ENCODE measurements around the gene ARNT2.
"Not testable (repeated sequence)": the region's sequence is repeated elsewhere in the genome, so short reads cannot be mapped to it uniquely, and the experiment has no call there.

The ARNT2 gene

DNA sequence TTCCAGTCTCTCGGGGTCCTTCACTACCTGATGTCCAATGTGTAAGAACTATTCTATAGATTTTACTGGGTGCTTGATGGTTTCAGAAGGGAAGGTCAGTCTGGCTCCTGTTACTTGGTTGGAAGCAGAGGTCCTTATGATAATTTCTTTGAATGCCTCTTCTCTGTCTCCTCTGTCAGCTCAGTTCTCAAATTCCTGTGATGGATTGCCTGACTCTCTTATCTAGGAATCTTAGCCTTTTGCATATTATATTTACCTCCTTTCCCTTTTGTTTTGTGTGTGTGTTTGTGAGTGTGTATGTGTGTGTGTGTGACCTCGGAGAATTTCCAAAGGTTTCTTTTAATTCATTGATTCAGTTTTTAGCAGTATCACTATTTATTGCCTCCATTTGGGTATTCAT is 88.2 kb downstream of the ARNT2 start:
- no peak for DNase-seq (ENCODE audit: low read depth)

DNA sequence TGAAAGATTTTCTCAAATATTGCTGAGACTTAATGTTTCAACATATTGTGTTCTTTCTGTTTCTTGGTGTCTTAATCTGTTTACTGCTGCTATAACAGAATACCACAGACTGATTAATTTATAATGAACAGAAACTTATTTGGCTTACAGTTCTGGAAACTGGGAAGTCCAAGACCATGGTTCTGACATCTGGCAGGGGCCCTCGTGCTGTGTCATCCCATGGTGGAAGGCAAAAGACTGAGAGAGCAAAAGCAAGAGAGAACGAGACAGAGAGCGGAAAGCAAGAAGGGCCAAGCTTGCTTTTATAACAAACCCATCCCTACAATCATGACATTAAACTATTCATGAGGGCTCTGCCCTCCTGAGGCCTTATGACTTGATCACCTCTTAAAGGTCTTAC is 88.7 kb downstream of the ARNT2 start:
- peak; percentile 29 for DNase-seq (ENCODE audit: low read depth)

DNA sequence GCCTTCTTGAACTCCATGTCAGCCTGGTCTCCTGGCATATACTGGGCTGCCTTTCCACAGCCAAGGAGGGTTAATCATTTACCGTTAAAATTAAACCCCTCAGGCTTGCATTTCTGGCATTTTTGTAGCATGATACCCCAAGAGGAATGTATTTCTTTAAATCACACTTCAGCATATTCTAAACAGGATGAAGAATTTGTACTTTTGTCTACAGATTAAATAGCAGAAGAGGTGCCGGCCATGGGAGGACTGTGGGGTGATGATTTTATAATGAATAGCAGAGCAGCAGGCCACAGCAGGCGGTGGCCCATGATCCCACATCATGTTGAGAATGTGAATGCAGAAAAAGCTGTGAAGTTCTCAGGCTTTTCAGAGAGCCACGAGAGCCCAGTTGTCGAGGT is 90.2 kb downstream of the ARNT2 start:
- DNase-seq (ENCODE audit: low read depth), result peak; percentile 70

DNA sequence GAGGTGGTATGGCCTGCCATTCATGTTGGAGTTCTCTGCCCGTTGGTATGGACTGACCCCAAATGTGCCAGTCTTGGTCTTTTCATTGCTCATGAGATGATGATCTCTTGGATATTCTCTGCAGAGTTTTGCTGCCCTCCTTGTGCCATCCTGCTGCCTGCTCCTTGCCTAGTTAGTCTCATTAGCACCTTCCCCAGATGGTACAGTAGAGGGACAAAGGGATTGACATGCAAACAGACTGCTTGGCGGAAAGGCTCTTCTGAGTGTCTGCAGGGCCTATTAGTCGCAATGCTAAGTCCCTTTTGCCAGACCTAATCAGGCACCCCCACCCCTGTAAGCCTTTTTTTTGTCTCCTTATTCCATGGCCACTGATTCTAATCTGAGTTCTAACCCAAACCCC is 90.6 kb downstream of the ARNT2 start:
- DNase-seq (ENCODE audit: low read depth), result no peak

DNA sequence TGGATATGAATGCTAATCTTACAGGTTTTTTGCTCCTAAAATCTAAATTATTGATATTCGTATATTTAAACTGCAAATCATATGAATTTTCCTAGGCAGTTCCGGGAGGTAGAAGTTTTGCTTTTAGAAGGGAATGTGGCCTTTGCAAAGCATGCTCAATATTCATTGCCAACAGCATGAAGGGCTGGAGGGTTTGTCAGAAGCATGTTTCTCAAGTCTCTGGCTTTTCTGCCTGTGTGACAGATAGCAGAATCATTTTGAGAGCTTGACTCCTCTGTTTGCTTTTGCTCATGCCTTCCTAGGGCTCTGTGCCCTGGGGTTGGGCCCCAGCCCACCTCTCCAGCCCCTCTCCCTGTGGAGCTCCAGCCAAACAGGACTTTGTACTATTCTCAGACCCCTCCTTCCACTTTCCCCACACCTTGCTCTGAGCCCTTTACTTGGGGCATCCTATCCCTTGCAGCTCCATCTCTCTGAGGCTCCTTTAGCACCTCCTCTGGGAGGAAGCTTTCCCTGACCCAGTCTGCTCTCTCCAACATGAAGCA is 91.3 kb downstream of the ARNT2 start:
- DNase-seq (ENCODE audit: low read depth), result no peak

DNA sequence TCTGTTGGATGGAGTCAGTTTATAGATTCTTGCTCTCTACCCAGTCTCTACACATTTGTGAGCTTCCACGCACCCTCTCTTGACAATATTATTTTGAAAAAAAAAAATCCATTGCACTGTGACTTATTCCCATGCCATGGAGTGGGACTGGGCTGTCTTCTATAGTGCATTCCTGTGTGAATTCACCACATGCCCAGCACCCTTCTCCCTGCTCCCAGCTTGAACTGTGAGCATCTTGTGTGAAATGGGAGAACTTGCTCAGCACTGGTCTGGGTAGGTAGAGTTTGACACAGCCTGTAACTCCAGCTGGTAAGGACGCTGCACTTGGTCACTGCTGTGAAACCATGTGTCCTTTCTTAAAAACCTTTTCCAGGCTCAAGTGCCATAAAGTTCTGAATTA is 91.9 kb downstream of the ARNT2 start:
- no peak for DNase-seq (ENCODE audit: low read depth)

DNA sequence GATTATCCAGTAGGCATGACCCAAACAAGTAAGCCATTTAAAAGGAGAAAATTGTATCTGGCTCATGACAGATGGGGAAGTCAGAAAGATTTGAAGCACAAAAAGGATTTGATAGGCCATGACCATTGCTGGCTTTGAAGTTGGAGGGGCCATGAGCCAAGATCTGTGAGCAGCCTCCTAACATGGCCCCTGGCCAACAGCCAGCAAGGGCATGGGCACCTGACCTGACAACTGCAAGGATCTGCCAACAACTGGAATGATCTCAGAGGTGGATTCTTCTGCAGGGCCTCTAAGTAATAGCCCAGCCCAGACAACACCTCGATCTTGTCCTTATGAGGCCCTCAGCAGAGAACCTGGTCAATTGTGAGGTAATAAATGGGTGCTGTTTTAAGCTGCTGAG is 93.0 kb downstream of the ARNT2 start:
- DNase-seq (ENCODE audit: low read depth), result no peak

DNA sequence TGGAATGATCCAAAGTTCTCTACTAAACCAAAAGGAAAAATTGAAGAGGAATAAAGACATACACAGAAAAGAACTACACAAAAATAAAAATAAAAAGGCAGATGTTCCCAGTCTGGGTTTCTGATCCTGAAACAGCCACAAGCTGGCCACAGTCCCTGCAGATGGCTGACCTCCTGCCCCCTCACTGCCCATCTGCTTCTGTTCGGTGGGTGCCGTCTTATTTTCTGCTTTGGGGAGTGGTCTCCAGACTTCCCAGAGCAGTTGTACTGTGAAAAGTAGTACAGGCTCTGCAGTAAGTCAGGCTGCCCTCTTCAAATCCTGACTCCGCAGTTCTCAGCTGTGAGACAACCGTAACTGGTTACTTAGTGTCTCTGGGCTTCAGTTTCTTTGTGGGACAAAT is 94.5 kb downstream of the ARNT2 start:
- no peak for DNase-seq (ENCODE audit: low read depth)

DNA sequence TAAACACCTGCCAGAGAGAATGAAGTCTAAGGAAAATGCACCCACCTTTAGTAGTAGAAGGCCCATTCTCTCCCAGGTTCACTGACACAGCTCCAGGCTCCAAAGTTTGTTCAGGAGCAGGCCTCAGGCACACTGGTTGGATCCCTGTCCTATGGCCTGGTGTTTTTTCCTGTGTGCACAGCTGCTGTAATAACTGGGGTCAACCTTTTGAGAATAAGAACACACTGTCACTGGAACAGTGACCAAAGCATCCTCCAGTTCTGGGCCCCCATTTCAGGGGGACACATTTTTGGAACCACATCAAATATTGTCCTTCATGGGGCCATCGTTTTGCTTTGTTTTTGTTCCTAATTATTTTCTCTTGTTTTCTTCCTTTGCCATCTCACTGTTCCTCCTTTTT is 95.8 kb downstream of the ARNT2 start:
- no peak for DNase-seq (ENCODE audit: low read depth)

DNA sequence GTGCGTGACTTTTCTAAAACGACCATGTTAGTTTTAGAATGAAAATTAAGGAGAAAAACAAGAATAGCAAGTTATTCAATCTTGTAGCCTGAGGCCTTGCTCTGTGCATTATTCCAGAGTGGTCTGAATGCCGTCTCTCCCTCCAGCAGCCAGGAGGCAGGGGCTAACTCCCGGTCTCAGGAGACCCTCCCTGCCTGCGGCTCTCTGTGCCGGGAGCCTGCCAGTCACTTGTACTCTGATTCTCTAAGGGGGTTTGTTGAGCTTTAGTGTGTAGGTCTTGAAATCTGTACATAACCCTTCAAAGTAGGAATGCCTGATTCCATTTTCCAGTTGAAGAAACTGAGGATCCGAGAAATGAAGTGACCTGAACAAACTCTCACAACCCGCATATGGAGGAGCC is 97.3 kb downstream of the ARNT2 start:
- DNase-seq (ENCODE audit: low read depth), result no peak

DNA sequence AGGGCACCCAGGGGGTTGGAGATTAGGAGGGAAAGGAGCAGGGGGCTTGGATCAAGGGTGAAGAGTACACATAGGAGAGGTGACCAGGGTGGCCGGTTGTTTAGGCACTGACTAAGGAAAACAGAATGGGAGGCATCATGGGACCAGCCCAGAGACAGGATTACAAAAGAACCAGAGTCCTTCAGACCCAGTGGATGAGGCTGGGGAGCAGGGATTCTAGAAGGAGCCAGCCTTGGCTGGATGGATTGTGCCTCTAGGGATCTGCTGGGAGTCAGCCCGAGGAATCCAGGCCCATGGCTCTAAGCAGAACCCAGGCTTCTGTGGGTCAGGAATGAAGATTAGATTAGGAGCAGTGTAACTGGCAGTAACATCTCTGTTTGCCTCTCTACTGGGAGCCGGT is 98.6 kb downstream of the ARNT2 start:
- no peak for DNase-seq (ENCODE audit: low read depth)

DNA sequence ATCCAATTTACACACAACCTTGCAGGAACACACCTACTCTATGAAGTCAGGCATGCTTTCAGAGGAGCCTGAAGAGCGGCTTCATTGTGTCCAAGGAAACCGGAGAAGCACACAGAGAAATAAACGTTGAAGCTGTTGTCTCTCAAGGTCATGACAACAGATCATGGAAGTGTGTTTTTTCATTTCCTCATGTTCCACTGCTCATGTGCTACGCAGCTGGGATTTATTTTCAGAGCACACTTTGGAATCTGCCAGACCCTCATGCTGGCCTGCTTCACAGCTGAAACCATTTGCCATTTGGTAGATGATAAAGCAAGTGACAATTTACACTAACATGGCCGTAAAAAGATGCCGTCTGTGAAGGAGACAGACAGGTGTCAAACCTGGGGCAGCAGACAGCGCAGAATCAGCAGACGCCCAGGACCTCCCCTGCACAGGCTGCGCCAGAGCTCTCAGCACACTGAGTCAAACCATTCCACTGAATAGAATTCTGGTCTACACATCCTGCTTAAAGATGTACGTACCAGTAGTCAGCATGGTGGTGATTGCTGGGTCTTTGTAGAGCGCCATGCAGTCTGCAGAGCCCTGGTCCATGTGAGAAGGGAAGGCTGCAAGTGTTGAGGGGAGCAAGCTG is 99.3 kb downstream of the ARNT2 start:
- DNase-seq (ENCODE audit: low read depth), result no peak

DNA sequence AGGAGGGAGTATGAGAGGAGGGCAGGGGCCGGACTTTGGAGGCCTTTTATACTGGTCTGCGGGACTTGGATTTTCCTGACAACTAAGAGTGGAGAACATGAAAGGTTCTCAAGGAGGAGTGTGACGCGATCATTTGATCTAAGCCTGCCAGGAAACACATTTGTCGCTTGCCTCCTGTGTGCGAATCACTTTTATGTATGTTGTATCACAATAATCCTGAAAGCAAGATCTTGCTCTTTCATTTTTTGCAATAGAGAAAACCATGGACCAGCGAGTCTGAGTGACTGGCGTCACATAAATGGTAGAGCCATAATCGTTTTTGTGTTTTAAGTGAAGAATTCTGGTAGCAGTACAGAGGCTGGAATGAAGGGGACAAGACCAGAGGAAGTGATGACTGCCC is 100.7 kb downstream of the ARNT2 start:
- no peak for DNase-seq (ENCODE audit: low read depth)

DNA sequence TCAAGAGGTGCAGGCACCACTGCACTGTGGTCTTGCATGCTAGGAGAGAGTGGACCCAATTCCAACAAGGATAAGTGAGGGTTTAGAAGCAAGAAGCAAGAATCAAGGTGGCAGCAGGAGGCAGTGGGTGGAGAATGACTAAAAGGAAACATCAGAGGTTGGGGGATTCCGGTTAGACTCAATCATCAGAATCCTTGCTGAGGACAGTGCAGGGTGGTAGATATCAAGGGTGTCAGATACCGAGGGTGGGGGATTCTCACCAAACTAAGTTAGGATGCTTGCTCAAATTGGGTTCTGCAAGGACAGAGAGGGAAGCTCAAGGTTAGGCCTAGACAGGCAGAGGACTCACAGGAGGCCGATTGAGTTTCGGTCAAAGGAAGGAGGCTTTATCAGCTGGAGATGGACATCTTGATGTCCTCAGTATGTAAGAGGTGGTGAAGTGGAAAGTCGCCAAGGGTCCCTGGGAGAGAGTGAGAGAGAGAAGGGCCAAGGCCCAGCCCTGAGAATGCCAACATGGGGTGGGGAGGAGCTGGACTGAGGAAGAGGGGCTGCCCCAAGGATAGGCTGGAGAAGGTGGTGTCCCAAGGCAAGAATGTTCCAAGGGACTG is 102.2 kb downstream of the ARNT2 start:
- DNase-seq (ENCODE audit: low read depth), result no peak

DNA sequence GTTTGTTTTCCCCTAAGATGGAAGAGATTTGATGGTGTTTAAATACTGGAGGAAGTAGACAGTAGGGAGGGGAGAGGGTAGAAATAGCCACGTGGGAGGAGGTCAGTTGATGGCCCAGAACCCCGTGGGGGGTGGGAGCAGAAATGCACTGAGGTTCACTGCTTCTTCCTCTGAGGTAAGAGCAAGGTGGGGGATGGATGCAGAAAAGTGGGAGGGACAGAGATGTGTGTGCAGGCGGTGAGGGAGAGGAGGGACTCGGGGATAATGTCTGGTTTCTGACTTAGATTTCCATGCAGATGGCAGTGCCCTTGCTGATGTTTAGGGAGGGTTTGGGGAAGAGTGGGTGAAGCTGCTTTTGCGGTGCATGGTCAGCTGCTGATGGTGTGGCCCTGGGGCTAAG is 102.9 kb downstream of the ARNT2 start:
- no peak for DNase-seq (ENCODE audit: low read depth)

DNA sequence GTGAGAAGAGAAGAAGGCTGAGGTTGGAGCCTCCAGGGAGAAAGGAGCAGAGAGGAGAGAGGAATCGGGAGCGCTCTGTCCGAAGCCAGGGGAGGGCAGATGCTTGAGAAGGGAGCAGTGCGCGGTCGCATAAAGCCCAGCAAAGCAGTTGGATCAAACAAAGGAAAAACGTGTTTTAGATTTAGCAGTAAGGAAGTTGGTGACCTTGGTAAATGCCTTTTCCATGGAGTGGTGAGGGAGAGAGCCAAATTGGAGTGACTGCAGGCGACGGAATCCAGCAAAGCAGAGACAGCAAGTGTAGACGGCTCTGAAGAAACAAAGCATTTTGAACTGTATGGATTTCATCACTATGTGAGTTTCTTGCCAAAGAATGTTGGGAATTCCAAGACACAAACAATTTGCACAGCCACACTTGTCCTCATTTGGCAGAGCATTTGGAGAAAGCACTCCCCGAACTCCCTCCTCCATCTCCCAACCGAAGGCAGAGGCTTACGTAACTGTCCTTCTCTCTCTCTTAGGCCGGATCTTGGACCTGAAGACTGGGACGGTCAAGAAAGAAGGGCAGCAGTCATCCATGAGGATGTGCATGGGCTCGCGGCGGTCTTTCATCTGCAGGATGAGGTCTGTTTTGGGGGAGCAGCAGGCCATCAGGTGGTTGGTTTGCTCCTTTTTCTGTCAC is 103.6 kb downstream of the ARNT2 start:
- DNase-seq (ENCODE audit: low read depth), result peak; percentile 99

DNA sequence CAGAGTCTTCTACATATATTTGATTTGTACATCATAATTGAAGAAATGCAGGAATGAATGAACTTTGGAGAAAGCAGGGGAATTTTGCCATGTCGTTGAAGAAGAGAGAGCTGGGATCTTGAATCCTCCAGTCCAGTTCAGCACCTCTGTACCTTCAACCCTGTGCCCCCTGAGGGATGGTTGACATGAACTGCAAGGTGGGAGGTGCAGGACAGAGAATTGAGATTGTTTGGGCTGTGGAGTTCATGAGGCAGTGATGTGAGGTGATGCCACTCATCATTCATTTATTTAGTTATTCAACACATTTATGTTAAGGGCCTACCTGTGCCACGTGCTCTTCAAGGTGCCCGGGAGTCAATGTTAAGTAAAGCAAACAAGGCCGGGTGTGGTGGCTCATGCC is 104.6 kb downstream of the ARNT2 start:
- no peak for DNase-seq (ENCODE audit: low read depth)

DNA sequence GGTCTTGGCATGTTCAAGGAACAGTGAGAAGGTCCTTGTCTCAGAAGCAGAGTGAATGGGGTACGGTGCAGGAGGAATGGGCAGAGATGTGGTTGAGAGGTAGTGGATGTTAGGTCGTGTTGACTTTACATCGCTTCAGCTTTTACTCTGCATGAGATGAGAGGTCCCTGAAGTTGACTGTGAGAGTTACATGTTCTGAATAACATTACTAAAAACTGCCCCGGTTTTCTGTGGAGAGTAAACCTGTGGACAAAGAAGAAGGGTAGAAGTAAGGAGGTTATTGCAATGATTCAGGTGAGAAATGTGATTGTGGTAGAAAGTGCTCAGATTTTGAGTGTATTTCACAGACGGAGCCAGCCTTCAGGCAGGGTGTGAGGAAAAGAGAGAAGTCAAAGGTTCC is 105.6 kb downstream of the ARNT2 start:
- no peak for DNase-seq (ENCODE audit: low read depth)

DNA sequence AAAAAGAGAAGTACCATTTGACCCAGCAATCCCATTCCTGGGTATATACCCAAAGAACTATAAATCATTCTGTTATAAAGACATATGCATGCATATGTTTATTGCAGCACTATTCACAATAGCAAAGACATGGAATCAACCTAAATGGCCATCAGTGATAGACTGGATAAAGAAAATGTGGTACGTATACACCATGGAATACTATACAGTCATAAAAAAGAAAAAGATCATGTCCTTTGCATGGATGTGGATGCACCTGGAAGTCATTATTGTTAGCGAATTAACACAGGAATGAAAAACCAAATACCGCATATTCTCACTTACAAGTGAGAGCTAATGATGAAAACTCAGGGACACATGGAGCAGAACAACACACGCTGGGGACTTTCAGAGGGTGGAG is 106.8 kb downstream of the ARNT2 start:
- DNase-seq (ENCODE audit: low read depth), result not testable (repeated sequence)

DNA sequence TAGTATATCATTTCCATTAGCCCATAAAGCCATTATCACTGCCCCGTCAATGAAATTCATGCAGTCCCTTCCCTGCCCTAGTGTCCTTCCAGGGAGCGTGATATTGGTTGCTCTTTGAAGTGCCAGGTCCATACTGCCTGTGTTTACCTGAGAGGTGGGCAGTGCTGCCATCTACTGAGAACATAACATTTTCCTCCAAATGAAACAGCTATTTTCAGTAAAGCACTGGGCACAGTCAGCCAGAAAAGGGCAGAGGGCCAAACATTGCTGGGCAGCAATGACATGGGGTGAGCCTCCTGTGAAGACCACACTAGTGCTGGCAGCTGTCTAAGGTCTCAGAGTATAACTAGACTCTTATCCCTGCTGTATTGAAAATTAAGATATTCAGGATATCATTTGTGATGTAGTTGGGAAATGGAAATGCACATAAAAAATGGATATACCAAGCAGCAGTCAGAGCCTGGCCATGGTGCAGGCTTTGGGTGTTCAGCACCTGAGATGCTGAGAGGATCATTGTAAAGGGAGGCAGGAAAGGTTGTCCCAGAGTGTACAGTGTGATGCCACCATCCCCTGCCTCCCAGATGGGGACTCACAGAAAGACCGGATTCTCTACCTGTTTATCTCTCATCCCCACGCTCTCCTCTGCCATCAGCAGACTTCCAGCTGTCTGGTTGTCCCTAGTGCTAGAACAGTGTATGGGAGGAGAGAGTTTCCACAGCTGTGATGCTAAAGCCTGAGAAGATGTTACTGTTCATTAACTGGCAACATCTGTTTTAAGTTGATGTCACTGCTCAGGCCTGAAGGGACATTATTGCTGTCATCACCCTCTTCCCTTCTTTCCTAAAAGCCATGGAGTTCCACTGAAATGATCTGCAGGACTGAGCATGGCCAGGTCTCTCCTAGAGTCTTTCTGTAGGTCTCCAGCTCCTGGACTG is 108.8 kb downstream of the ARNT2 start:
- peak; percentile 27 for DNase-seq (ENCODE audit: low read depth)

DNA sequence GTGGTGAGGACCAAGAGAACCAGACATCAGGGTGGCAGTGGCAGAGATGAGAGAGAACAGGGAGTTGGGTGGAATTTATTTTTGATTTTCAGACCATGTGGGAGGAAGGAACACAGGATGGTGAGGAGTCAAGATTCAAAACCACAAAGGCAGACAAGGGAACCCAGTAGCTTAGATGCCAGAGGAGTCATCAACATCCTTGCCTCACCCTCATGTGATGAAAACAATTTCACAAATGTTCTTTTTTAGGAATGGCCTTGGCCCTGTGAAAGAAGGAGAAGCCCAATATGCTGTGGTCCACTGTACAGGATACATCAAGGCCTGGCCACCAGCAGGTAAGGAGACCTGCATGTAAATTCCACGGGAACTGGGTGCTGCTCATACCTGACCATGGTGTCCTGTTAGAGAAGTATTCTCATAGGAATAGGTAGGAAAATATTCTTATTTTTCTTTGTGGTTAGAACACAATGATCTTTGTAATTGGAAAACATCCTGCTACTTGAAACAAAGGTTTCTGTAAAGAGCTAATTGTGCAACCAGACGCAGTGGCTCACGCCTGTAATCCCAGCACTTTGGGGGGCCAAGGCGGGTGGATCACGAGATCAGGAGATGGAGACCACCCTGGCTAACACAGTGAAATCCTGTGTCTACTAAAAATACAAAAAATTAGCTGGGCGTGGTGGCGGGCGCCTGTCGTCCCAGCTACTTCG is 110.0 kb downstream of the ARNT2 start:
- DNase-seq (ENCODE audit: low read depth), result peak; percentile 87

DNA sequence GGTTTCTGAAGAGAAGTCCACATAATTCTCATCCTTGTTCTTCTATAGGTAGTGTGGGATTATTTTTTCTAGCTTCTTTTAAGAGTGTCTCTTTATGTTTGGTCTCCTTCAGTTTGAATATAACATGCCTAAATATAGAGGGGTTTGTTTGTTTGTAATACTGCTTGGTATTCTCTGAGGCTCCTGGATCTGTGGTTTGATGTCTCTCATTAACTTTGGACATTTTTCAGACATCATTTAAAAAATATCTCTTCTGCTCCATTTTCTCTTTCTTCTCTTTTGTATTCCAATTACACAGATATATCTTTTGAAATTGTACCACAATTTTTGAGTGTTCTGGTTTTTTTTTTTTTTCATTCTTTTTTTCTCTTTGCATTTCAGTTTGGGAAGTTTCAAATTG is 113.1 kb downstream of the ARNT2 start:
- no peak for DNase-seq (ENCODE audit: low read depth)

Measured in fibroblast of gingiva (primary cell).